H9 (cell line): ENCODE measurements around the gene NRP2. TPM values are rescaled to one million over a fixed set of nuclear protein-coding genes. Genes with fewer than 3 reads are reported as not detected.

ENCODE experiments used
- DNase-seq: peaks from one replicate; pipeline ENCODE4 v3.0.0-alpha.2; 2017
- H2AFZ ChIP-seq: one replicate; pipeline ENCODE4 v1.6.1; 2013; ENCODE audit warnings: mild to moderate bottlenecking, low read length, control low read depth, moderate library complexity
- H2AK5ac ChIP-seq: 2 replicates; pipeline ENCODE4 v1.6.1; 2013; ENCODE audit warnings: low read length, control low read depth, mixed read lengths; ENCODE audit not compliant: insufficient read length
- H2BK120ac ChIP-seq: one replicate; pipeline ENCODE4 v1.6.1; 2013; ENCODE audit warnings: low read depth, mild to moderate bottlenecking, low read length, control low read depth, inconsistent platforms; ENCODE audit not compliant: poor library complexity, severe bottlenecking
- H2BK12ac ChIP-seq: 2 replicates; pipeline ENCODE4 v1.6.1; 2013; ENCODE audit warnings: low read length, control low read depth, mixed read lengths, low read depth; ENCODE audit not compliant: insufficient read length
- H2BK15ac ChIP-seq: 2 replicates; pipeline ENCODE4 v1.6.1; 2013; ENCODE audit warnings: low read depth, low read length, control low read depth
- H2BK20ac ChIP-seq: one replicate; pipeline ENCODE4 v1.6.1; 2013; ENCODE audit warnings: low read depth, mild to moderate bottlenecking, low read length, control low read depth, inconsistent platforms; ENCODE audit not compliant: poor library complexity, severe bottlenecking
- H2BK5ac ChIP-seq: 2 replicates; pipeline ENCODE4 v1.6.1; 2013; ENCODE audit warnings: low read length, control low read depth, mixed read lengths; ENCODE audit not compliant: insufficient read length
- H3K14ac ChIP-seq: 2 replicates; pipeline ENCODE4 v1.6.1; 2013; ENCODE audit warnings: low read length, control low read depth; ENCODE audit not compliant: insufficient read depth
- H3K18ac ChIP-seq: 2 replicates; pipeline ENCODE4 v1.6.1; 2013; ENCODE audit warnings: low read depth, mild to moderate bottlenecking, mixed read lengths, low read length, control low read depth; ENCODE audit not compliant: insufficient read length
- H3K23ac ChIP-seq: 2 replicates; pipeline ENCODE4 v1.6.1; 2013; ENCODE audit warnings: low read length, control low read depth, mixed read lengths, low read depth; ENCODE audit not compliant: insufficient read length
- H3K23me2 ChIP-seq: 2 replicates; pipeline ENCODE4 v1.6.1; 2013; ENCODE audit warnings: low read depth, mild to moderate bottlenecking, mixed read lengths, low read length, control low read depth; ENCODE audit not compliant: insufficient read length, poor library complexity, severe bottlenecking
- H3K27ac ChIP-seq: 2 replicates; pipeline ENCODE4 v1.5.1; 2013; ENCODE audit warnings: low read length, control low read depth, mixed read lengths, low read depth; ENCODE audit not compliant: insufficient read length
- H3K27me3 ChIP-seq: 2 replicates; pipeline ENCODE4 v1.6.1; 2013; ENCODE audit warnings: low read length, control low read depth, inconsistent platforms; ENCODE audit not compliant: insufficient read depth
- H3K4ac ChIP-seq: 2 replicates; pipeline ENCODE4 v1.6.1; 2013; ENCODE audit warnings: low read depth, mild to moderate bottlenecking, control low read depth, inconsistent platforms, low read length, moderate library complexity
- H3K4me1 ChIP-seq: 2 replicates; pipeline ENCODE4 v1.6.1; 2013; ENCODE audit warnings: low read length, control low read depth, inconsistent platforms; ENCODE audit not compliant: insufficient read depth
- H3K4me2 ChIP-seq: 2 replicates; pipeline ENCODE4 v1.6.1; 2013; ENCODE audit warnings: low read length, control low read depth, mixed read lengths; ENCODE audit not compliant: insufficient read length, insufficient read depth
- H3K56ac ChIP-seq: 2 replicates; pipeline ENCODE4 v1.6.1; 2013; ENCODE audit warnings: low read depth, mild to moderate bottlenecking, mixed read lengths, low read length, control low read depth; ENCODE audit not compliant: insufficient read length
- H3K79me1 ChIP-seq: 2 replicates; pipeline ENCODE4 v1.6.1; 2013; ENCODE audit warnings: low read depth, mild to moderate bottlenecking, moderate library complexity, low read length, control low read depth, inconsistent platforms; ENCODE audit not compliant: insufficient read depth, poor library complexity, severe bottlenecking
- H3K79me2 ChIP-seq: 2 replicates; pipeline ENCODE4 v1.6.1; 2013; ENCODE audit warnings: low read length, control low read depth, inconsistent platforms; ENCODE audit not compliant: insufficient read depth
- H3K9ac ChIP-seq: 2 replicates; pipeline ENCODE4 v1.6.1; 2013; ENCODE audit warnings: low read length, control low read depth, mixed read lengths; ENCODE audit not compliant: insufficient read length; ENCODE audit errors: extremely low read depth
- H3K9me3 ChIP-seq: one replicate; pipeline ENCODE4 v1.6.1; 2013; ENCODE audit warnings: low read depth, low read length, inconsistent platforms; ENCODE audit not compliant: control insufficient read depth
- H3T11ph ChIP-seq: one replicate; pipeline ENCODE4 v1.6.1; 2013; ENCODE audit warnings: mild to moderate bottlenecking, low read length, control low read depth, inconsistent platforms
- H4K20me1 ChIP-seq: one replicate; pipeline ENCODE4 v1.6.1; 2013; ENCODE audit not compliant: control insufficient read depth, insufficient read length, insufficient read depth
- H4K5ac ChIP-seq: 2 replicates; pipeline ENCODE4 v1.6.1; 2013; ENCODE audit warnings: low read depth, mild to moderate bottlenecking, mixed read lengths, low read length, control low read depth; ENCODE audit not compliant: insufficient read length
- H4K8ac ChIP-seq: replicated peaks from 2 replicates; pipeline ENCODE4 v1.6.1; 2013; ENCODE audit warnings: low read length, control low read depth, mixed read lengths, low read depth; ENCODE audit not compliant: insufficient read length
- H4K91ac ChIP-seq: 2 replicates; pipeline ENCODE4 v1.6.1; 2013; ENCODE audit warnings: low read depth, mild to moderate bottlenecking, moderate library complexity, mixed read lengths, low read length, control low read depth; ENCODE audit not compliant: insufficient read length
- H3K27ac Mint-ChIP-seq, 3 experiments: 2 replicates in 2 of 3; 3 replicates in 1 of 3; pipeline ENCODE4 v1.8.0; 2020 to 2021; ENCODE audit warnings: mixed read lengths in 3 of 3, mild to moderate bottlenecking in 1 of 3, moderate library complexity in 1 of 3
- H3K27me3 Mint-ChIP-seq: 2 replicates; pipeline ENCODE4 v1.8.0; 2021; ENCODE audit warnings: low read depth, mild to moderate bottlenecking, moderate library complexity, mixed read lengths
- H3K36me3 Mint-ChIP-seq, 3 experiments: 2 replicates in 2 of 3; 3 replicates in 1 of 3; pipeline ENCODE4 v1.8.0; 2020 to 2021; ENCODE audit warnings: low read depth in 3 of 3, mixed read lengths in 3 of 3; ENCODE audit not compliant: insufficient read depth in 1 of 3
- H3K4me1 Mint-ChIP-seq, 2 experiments: 2 replicates each; pipeline ENCODE4 v1.8.0; 2020; ENCODE audit warnings: mixed read lengths in 2 of 2
- H3K4me3 Mint-ChIP-seq, 2 experiments: 2 replicates in 1 of 2; 3 replicates in 1 of 2; pipeline ENCODE4 v1.8.0; 2020 to 2021; ENCODE audit warnings: mild to moderate bottlenecking in 2 of 2, mixed read lengths in 2 of 2, moderate library complexity in 1 of 2
- H3K9me3 Mint-ChIP-seq, 2 experiments: 2 replicates in 1 of 2; 3 replicates in 1 of 2; pipeline ENCODE4 v1.8.0; 2020; ENCODE audit warnings: mild to moderate bottlenecking in 2 of 2, mixed read lengths in 2 of 2, moderate library complexity in 1 of 2
- WGBS: extraction: QIAGEN DNeasy Blood & Tissue Kit; methylation state at CpG from one replicate; pipeline ENCODE4 v1.1.7; 2013; ENCODE audit warnings: missing lambda C conversion rate, low lambda C conversion rate, mixed read lengths; ENCODE audit not compliant: insufficient read length; ENCODE audit errors: extremely low coverage; 5-methylcytosine and 5-hydroxymethylcytosine counted together
- total RNA-seq: library from RNA; stranded (reverse); gene quantifications from 2 replicates; pipeline ENCODE4 v1.2.1, GENCODE V29; 2021
- TF ChIP-seq, protein P1 (sequence below): fragments of 200-600 bp; sonication (generic); conservative IDR thresholded peaks from 3 replicates; pipeline ENCODE4 v1.8.0; 2021; ENCODE audit warnings: antibody characterized with exemption, mild to moderate bottlenecking

The NRP2 gene
- total RNA-seq, 1 experiment from 2014 or later = 19.7 TPM

DNA sequence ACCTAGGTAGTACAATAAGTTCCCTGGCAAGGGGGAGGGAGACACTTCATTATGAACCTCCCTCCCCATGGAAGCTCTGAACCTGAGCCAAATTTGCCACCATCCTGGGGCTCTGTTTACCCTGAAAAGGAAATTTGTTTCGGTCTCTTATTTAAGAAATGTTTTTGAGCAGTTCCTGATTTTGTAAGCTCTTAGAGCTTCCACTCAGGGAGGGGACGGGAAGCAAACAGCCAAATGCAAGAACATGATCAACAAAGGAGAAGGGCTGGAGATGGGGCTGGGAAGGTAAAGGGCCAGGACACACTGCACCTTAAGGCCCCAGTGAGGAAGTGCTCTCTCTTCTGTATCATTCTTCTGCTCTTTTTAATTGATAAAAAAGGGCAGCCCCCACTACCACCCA, 117.9 kb downstream of the NRP2 start:
- H3K27me3 ChIP-seq = no peaks in the 10 kb centered on the region
- no peak for DNase-seq
- H3K9me3 ChIP-seq = no peaks in the 10 kb centered on the region
- H3K4ac ChIP-seq = no peak overlapping the region
- no peak overlapping the region for H2BK5ac ChIP-seq
- H2BK15ac ChIP-seq = no peak overlapping the region
- no peak overlapping the region for H4K91ac ChIP-seq
- no peak overlapping the region for H2AFZ ChIP-seq
- H3K4me1 Mint-ChIP-seq = peaks cover 17 to 20% of the 10 kb centered on the region in 2 experiments
- H3K4me3 Mint-ChIP-seq = no peak overlapping the region
- no peak overlapping the region for H3K56ac ChIP-seq
- no peaks in the 10 kb centered on the region for H3K79me2 ChIP-seq
- H3K14ac ChIP-seq = no peak overlapping the region
- H3K36me3 Mint-ChIP-seq = peaks cover 19 to 36% (median 24%) of the 10 kb centered on the region in 3 experiments
- H3K18ac ChIP-seq = no peak overlapping the region
- no CpG with 5 or more reads among the region's 2 CpGs for WGBS
- peaks cover 18 to 19% of the 10 kb centered on the region in 2 experiments for H3K9me3 Mint-ChIP-seq
- no peak overlapping the region for H2AK5ac ChIP-seq
- H3K23ac ChIP-seq = no peak overlapping the region
- H3K27ac ChIP-seq = no peak overlapping the region
- TF ChIP-seq, protein P1, sequence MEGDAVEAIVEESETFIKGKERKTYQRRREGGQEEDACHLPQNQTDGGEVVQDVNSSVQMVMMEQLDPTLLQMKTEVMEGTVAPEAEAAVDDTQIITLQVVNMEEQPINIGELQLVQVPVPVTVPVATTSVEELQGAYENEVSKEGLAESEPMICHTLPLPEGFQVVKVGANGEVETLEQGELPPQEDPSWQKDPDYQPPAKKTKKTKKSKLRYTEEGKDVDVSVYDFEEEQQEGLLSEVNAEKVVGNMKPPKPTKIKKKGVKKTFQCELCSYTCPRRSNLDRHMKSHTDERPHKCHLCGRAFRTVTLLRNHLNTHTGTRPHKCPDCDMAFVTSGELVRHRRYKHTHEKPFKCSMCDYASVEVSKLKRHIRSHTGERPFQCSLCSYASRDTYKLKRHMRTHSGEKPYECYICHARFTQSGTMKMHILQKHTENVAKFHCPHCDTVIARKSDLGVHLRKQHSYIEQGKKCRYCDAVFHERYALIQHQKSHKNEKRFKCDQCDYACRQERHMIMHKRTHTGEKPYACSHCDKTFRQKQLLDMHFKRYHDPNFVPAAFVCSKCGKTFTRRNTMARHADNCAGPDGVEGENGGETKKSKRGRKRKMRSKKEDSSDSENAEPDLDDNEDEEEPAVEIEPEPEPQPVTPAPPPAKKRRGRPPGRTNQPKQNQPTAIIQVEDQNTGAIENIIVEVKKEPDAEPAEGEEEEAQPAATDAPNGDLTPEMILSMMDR = no peak
- H3K9ac ChIP-seq = no peak overlapping the region
- no peaks in the 10 kb centered on the region for H3K23me2 ChIP-seq
- H3T11ph ChIP-seq = no peak overlapping the region
- H3K27ac Mint-ChIP-seq = no peak overlapping the region; a peak in 1 of 7 replicates
- no peak overlapping the region for H4K5ac ChIP-seq
- no peaks in the 10 kb centered on the region for H3K79me1 ChIP-seq
- no peak overlapping the region for H4K8ac ChIP-seq
- peaks cover 6% of the 10 kb centered on the region for H3K4me1 ChIP-seq
- H2BK12ac ChIP-seq = no peak overlapping the region
- H2BK20ac ChIP-seq = no peak overlapping the region
- no peak overlapping the region for H2BK120ac ChIP-seq
- no peak overlapping the region for H3K4me2 ChIP-seq
- no peaks in the 10 kb centered on the region for H4K20me1 ChIP-seq
- peaks cover 5% of the 10 kb centered on the region; the same call in 1 of the 2 replicates for H3K27me3 Mint-ChIP-seq
